OCI-LY1 (cell line): Measurements from ENCODE around the gene ELAVL4.

ENCODE experiments used
- EZH2 ChIP-seq: fragments of 200-600 bp; sonication (generic), shearing (Covaris generic); IDR thresholded peaks from 2 replicates; pipeline ENCODE4 v1.8.0; 2017; ENCODE audit warnings: borderline replicate concordance, mixed run types, mild to moderate bottlenecking, antibody characterized with exemption, low read length, moderate library complexity, mixed read lengths
- TF ChIP-seq, protein P1 (sequence below): fragments of 200-600 bp; sonication (generic), shearing (Covaris generic); IDR thresholded peaks from 2 replicates; pipeline ENCODE4 v1.5.1; 2017; ENCODE audit warnings: mild to moderate bottlenecking, antibody characterized with exemption, low read length, moderate library complexity, mixed read lengths

DNA sequence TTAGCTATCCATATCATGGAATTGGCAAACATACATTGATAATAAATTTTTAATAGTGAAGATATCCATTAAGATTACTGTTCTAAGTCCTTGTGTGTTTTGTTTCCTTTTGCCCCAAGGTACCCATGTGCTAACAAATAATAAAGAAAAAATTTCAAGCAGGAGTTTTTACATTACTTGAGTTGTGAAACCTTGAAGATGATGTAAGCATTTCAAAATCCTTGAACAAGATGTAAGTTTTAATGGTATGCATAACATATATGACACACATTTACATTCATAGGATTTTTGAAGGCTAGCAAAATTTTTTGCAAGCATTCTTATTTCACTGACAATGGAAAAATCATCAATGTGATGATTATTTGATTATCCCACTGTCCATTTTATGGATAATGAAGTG lies 10.9 kb upstream of the ELAVL4 start:
- TF ChIP-seq, protein P1, sequence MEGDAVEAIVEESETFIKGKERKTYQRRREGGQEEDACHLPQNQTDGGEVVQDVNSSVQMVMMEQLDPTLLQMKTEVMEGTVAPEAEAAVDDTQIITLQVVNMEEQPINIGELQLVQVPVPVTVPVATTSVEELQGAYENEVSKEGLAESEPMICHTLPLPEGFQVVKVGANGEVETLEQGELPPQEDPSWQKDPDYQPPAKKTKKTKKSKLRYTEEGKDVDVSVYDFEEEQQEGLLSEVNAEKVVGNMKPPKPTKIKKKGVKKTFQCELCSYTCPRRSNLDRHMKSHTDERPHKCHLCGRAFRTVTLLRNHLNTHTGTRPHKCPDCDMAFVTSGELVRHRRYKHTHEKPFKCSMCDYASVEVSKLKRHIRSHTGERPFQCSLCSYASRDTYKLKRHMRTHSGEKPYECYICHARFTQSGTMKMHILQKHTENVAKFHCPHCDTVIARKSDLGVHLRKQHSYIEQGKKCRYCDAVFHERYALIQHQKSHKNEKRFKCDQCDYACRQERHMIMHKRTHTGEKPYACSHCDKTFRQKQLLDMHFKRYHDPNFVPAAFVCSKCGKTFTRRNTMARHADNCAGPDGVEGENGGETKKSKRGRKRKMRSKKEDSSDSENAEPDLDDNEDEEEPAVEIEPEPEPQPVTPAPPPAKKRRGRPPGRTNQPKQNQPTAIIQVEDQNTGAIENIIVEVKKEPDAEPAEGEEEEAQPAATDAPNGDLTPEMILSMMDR = no peak
- TF ChIP-seq EZH2 = no peak
